ENCODE measurements around the gene C1orf116. TPM values are rescaled to one million over a fixed set of nuclear protein-coding genes. Genes with fewer than 3 reads are reported as not detected.

The C1orf116 gene
- total RNA-seq, 3 donors from 2014 or later, result under 0.01 to 22.2 (median 5.6) TPM

- Histone ChIP-seq H3K4me3 (no peak overlapping the region), H3K9me3 (no peaks in the 10 kb centered on the region), H3K36me3 (no peaks in the 10 kb centered on the region), H3K4me1 (no peaks in the 10 kb centered on the region), H3K27me3 (no peaks in the 10 kb centered on the region), H3K27ac (no peak overlapping the region)
- intact Hi-C loops (cut with DNase I; ENCODE audit: low total_unique reads), result no loop called here
- no peak for DNase-seq (ENCODE audit: low spot score in 2 of 2)
- no peak for TF ChIP-seq CTCF (IDR thresholded peaks at IDR 0.05)
- TF ChIP-seq POLR2AphosphoS5 (IDR thresholded peaks at IDR 0.05), result no peak
- TF ChIP-seq POLR2A (IDR thresholded peaks at IDR 0.05), result no peak
Measured at GRCh38 chr1:207067665-207068064, 35.1 kb upstream of the C1orf116 start.

- Histone ChIP-seq H3K27ac (no peak overlapping the region), H3K4me3 (no peak overlapping the region), H3K9me3 (no peaks in the 10 kb centered on the region), H3K36me3 (no peaks in the 10 kb centered on the region), H3K4me1 (no peaks in the 10 kb centered on the region), H3K27me3 (no peaks in the 10 kb centered on the region)
- intact Hi-C loops (cut with DNase I; ENCODE audit: low total_unique reads), result no loop called here
- no peak for DNase-seq (ENCODE audit: low spot score in 2 of 2)
- TF ChIP-seq CTCF (IDR thresholded peaks at IDR 0.05) (no peak), POLR2AphosphoS5 (IDR thresholded peaks at IDR 0.05) (no peak), POLR2A (IDR thresholded peaks at IDR 0.05) (no peak)
Measured at GRCh38 chr1:207067185-207067584, 34.6 kb upstream of the C1orf116 start.

GRCh38 chr1:207064561-207064960, 32.0 kb upstream of the C1orf116 start:
- Histone ChIP-seq H3K9me3 (no peaks in the 10 kb centered on the region), H3K4me3 (no peak overlapping the region), H3K36me3 (no peaks in the 10 kb centered on the region), H3K27ac (no peak overlapping the region), H3K4me1 (no peaks in the 10 kb centered on the region), H3K27me3 (no peaks in the 10 kb centered on the region)
- intact Hi-C loops (cut with DNase I; ENCODE audit: low total_unique reads), result no loop called here
- no peak for DNase-seq (ENCODE audit: low spot score in 2 of 2)
- TF ChIP-seq POLR2AphosphoS5 (IDR thresholded peaks at IDR 0.05) (no peak), CTCF (IDR thresholded peaks at IDR 0.05) (no peak), POLR2A (IDR thresholded peaks at IDR 0.05) (no peak)

- Histone ChIP-seq H3K27me3 (no peaks in the 10 kb centered on the region), H3K4me1 (no peaks in the 10 kb centered on the region), H3K27ac (no peak overlapping the region), H3K9me3 (no peaks in the 10 kb centered on the region), H3K4me3 (no peak overlapping the region), H3K36me3 (no peaks in the 10 kb centered on the region)
- no peak for DNase-seq (ENCODE audit: low spot score in 2 of 2)
- TF ChIP-seq POLR2A (IDR thresholded peaks at IDR 0.05) (no peak), POLR2AphosphoS5 (IDR thresholded peaks at IDR 0.05) (no peak), CTCF (IDR thresholded peaks at IDR 0.05) (no peak)
- intact Hi-C loops (cut with DNase I; ENCODE audit: low total_unique reads), result no loop called here
Measured at GRCh38 chr1:207063014-207063413, 30.5 kb upstream of the C1orf116 start.

- no peaks in the 10 kb centered on the region for H3K4me1 ChIP-seq
- TF ChIP-seq CTCF (IDR thresholded peaks at IDR 0.05), result no peak
- TF ChIP-seq POLR2AphosphoS5 (IDR thresholded peaks at IDR 0.05), result no peak
- TF ChIP-seq POLR2A (IDR thresholded peaks at IDR 0.05), result no peak
- no peaks in the 10 kb centered on the region for H3K27me3 ChIP-seq
- H3K4me3 ChIP-seq, result no peak overlapping the region
- intact Hi-C loops (cut with DNase I; ENCODE audit: low total_unique reads), result no loop called here
- H3K36me3 ChIP-seq, result no peaks in the 10 kb centered on the region
- H3K27ac ChIP-seq, result no peak overlapping the region
- no peaks in the 10 kb centered on the region for H3K9me3 ChIP-seq
- no peak for DNase-seq (ENCODE audit: low spot score in 2 of 2)
Measured at GRCh38 chr1:207062058-207062457, 29.5 kb upstream of the C1orf116 start.

All from breast epithelium (tissue), 4 donors.